ENCODE results near the gene CNTN4.
"Not testable (repeated sequence)": the region's sequence is repeated elsewhere in the genome, so short reads cannot be mapped to it uniquely, and the experiment has no call there.

The CNTN4 gene

DNA sequence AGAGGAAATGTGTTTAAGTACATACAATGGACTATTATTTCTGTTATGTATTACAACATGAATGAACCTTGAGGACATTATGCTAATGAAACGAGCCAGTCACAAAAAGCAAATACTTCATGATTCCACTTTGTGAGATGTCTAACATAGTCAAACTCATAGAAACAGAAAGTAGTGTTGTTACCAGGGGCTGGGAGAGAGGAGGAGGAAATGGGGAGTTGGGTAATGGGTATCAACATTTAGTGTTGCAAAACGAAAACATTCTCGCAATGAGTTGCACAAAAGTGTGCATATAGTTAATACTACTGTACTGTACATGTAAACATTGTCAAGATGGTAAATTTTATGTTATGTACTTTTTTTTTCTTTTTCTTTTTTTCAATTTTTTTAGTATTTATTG, 817.2 kb downstream of the CNTN4 start:
- Histone ChIP-seq H3K36me3 (ENCODE audit: control insufficient read depth in 1 of 2, insufficient read depth in 2 of 2, low read length in 2 of 2) (no peaks in the 10 kb centered on the region), H3K4me3 (ENCODE audit: low read depth in 1 of 2, low read length in 2 of 2) (no peak overlapping the region), H3K9ac (ENCODE audit: low read depth in 1 of 2, low read length in 2 of 2) (no peak overlapping the region), H3K9me3 (ENCODE audit: control insufficient read depth in 1 of 2, low read length in 2 of 2) (no peaks in the 10 kb centered on the region), H3K27ac (ENCODE audit: low read depth, low read length) (no peak overlapping the region), H3K4me1 (ENCODE audit: control insufficient read depth in 1 of 2, insufficient read depth in 2 of 2, low read length in 2 of 2) (no peaks in the 10 kb centered on the region), H3K27me3 (ENCODE audit: control insufficient read depth in 1 of 2, insufficient read depth in 2 of 2, low read length in 2 of 2) (no peaks in the 10 kb centered on the region)

GRCh38 chr3:2916640-2917039, 818.0 kb downstream of the CNTN4 start:
- H3K4me1 ChIP-seq (ENCODE audit: control insufficient read depth in 1 of 2, insufficient read depth in 2 of 2, low read length in 2 of 2); H3K9me3 ChIP-seq (ENCODE audit: control insufficient read depth in 1 of 2, low read length in 2 of 2); H3K4me3 ChIP-seq (ENCODE audit: low read depth in 1 of 2, low read length in 2 of 2); H3K27me3 ChIP-seq (ENCODE audit: control insufficient read depth in 1 of 2, insufficient read depth in 2 of 2, low read length in 2 of 2); H3K27ac ChIP-seq (ENCODE audit: low read depth, low read length); H3K9ac ChIP-seq (ENCODE audit: low read depth in 1 of 2, low read length in 2 of 2); H3K36me3 ChIP-seq (ENCODE audit: control insufficient read depth in 1 of 2, insufficient read depth in 2 of 2, low read length in 2 of 2): not testable (repeated sequence)

GRCh38 chr3:2920103-2920502, 821.4 kb downstream of the CNTN4 start:
- no peaks in the 10 kb centered on the region for H3K36me3 ChIP-seq (ENCODE audit: control insufficient read depth in 1 of 2, insufficient read depth in 2 of 2, low read length in 2 of 2)
- no peaks in the 10 kb centered on the region for H3K27me3 ChIP-seq (ENCODE audit: control insufficient read depth in 1 of 2, insufficient read depth in 2 of 2, low read length in 2 of 2)
- H3K4me3 ChIP-seq (ENCODE audit: low read depth in 1 of 2, low read length in 2 of 2), result no peak overlapping the region
- H3K27ac ChIP-seq (ENCODE audit: low read depth, low read length), result no peak overlapping the region
- H3K9me3 ChIP-seq (ENCODE audit: control insufficient read depth in 1 of 2, low read length in 2 of 2), result no peaks in the 10 kb centered on the region
- H3K9ac ChIP-seq (ENCODE audit: low read depth in 1 of 2, low read length in 2 of 2), result no peak overlapping the region
- no peaks in the 10 kb centered on the region for H3K4me1 ChIP-seq (ENCODE audit: control insufficient read depth in 1 of 2, insufficient read depth in 2 of 2, low read length in 2 of 2)

DNA sequence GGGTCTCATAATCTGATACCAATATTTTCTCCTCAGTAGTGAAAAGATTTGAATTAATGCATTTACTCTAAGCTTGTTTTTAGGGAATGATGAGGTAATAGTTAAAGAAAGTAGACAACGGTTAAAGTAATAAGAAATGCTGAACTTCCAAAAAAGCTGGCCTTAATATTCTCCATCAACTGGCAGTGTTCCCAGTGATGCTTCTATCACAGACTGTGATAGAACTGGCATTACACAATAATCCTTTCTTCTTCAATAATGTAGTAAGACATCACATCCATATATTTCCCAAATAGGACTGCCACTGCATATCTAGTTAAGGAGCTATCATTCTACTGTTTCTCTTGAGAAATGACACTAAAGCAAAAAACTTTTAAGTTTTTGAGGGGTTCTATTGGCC, 822.8 kb downstream of the CNTN4 start:
- no peak overlapping the region for H3K9ac ChIP-seq (ENCODE audit: low read depth in 1 of 2, low read length in 2 of 2)
- H3K27ac ChIP-seq (ENCODE audit: low read depth, low read length), result no peak overlapping the region
- no peaks in the 10 kb centered on the region for H3K9me3 ChIP-seq (ENCODE audit: control insufficient read depth in 1 of 2, low read length in 2 of 2)
- no peaks in the 10 kb centered on the region for H3K27me3 ChIP-seq (ENCODE audit: control insufficient read depth in 1 of 2, insufficient read depth in 2 of 2, low read length in 2 of 2)
- no peaks in the 10 kb centered on the region for H3K4me1 ChIP-seq (ENCODE audit: control insufficient read depth in 1 of 2, insufficient read depth in 2 of 2, low read length in 2 of 2)
- H3K4me3 ChIP-seq (ENCODE audit: low read depth in 1 of 2, low read length in 2 of 2), result no peak overlapping the region
- no peaks in the 10 kb centered on the region for H3K36me3 ChIP-seq (ENCODE audit: control insufficient read depth in 1 of 2, insufficient read depth in 2 of 2, low read length in 2 of 2)

DNA sequence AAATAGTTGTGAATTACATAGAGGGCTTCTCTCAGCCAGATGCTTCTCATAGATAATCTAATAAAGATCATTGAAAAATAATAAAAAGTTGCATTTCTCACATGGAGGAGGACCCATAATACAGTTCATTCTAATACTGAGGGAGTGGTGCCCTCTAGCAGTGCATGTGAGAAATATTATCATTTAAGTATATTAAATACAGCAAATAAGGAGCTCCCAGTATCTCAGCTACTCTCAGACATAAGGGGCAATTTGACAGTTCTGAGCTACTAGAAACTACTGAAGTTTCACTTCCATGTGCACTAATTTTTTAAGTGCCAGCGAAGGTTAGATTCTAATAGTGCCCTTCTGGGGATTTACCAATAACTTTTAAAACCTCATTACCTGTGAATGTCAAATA, 823.2 kb downstream of the CNTN4 start:
- H3K9ac ChIP-seq (ENCODE audit: low read depth in 1 of 2, low read length in 2 of 2), result no peak overlapping the region
- no peaks in the 10 kb centered on the region for H3K9me3 ChIP-seq (ENCODE audit: control insufficient read depth in 1 of 2, low read length in 2 of 2)
- H3K4me3 ChIP-seq (ENCODE audit: low read depth in 1 of 2, low read length in 2 of 2), result no peak overlapping the region
- no peak overlapping the region for H3K27ac ChIP-seq (ENCODE audit: low read depth, low read length)
- no peaks in the 10 kb centered on the region for H3K27me3 ChIP-seq (ENCODE audit: control insufficient read depth in 1 of 2, insufficient read depth in 2 of 2, low read length in 2 of 2)
- H3K36me3 ChIP-seq (ENCODE audit: control insufficient read depth in 1 of 2, insufficient read depth in 2 of 2, low read length in 2 of 2), result no peaks in the 10 kb centered on the region
- no peaks in the 10 kb centered on the region for H3K4me1 ChIP-seq (ENCODE audit: control insufficient read depth in 1 of 2, insufficient read depth in 2 of 2, low read length in 2 of 2)

DNA sequence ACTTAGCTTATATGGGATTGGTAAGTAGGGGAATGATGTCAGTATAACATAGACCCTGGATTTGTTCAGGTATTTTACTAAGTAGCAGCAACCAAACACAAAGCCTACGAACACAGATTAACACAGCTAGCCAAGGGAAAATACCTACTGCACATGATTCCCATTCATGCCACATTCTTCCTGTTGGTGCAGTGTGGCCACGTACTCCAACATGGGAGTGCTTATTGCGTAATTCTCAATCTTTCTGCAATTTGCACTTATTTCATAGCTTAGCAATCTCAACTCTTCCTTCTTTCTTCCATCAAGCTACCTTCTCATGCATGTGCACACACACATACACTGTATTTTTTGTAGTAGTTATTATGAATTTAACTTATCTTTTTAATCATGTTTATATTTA, 824.7 kb downstream of the CNTN4 start:
- H3K9ac ChIP-seq (ENCODE audit: low read depth in 1 of 2, low read length in 2 of 2), result no peak overlapping the region
- H3K4me3 ChIP-seq (ENCODE audit: low read depth in 1 of 2, low read length in 2 of 2), result no peak overlapping the region
- H3K27me3 ChIP-seq (ENCODE audit: control insufficient read depth in 1 of 2, insufficient read depth in 2 of 2, low read length in 2 of 2), result no peaks in the 10 kb centered on the region
- no peak overlapping the region for H3K27ac ChIP-seq (ENCODE audit: low read depth, low read length)
- no peaks in the 10 kb centered on the region for H3K9me3 ChIP-seq (ENCODE audit: control insufficient read depth in 1 of 2, low read length in 2 of 2)
- H3K36me3 ChIP-seq (ENCODE audit: control insufficient read depth in 1 of 2, insufficient read depth in 2 of 2, low read length in 2 of 2), result no peaks in the 10 kb centered on the region
- no peaks in the 10 kb centered on the region for H3K4me1 ChIP-seq (ENCODE audit: control insufficient read depth in 1 of 2, insufficient read depth in 2 of 2, low read length in 2 of 2)

- no peaks in the 10 kb centered on the region for H3K36me3 ChIP-seq (ENCODE audit: control insufficient read depth in 1 of 2, insufficient read depth in 2 of 2, low read length in 2 of 2)
- no peak overlapping the region for H3K27ac ChIP-seq (ENCODE audit: low read depth, low read length)
- H3K4me3 ChIP-seq (ENCODE audit: low read depth in 1 of 2, low read length in 2 of 2), result no peak overlapping the region
- peaks cover 0 to 3% of the 10 kb centered on the region in 2 donors for H3K4me1 ChIP-seq (ENCODE audit: control insufficient read depth in 1 of 2, insufficient read depth in 2 of 2, low read length in 2 of 2)
- H3K9ac ChIP-seq (ENCODE audit: low read depth in 1 of 2, low read length in 2 of 2), result no peak overlapping the region
- H3K9me3 ChIP-seq (ENCODE audit: control insufficient read depth in 1 of 2, low read length in 2 of 2), result no peaks in the 10 kb centered on the region
- H3K27me3 ChIP-seq (ENCODE audit: control insufficient read depth in 1 of 2, insufficient read depth in 2 of 2, low read length in 2 of 2), result no peaks in the 10 kb centered on the region
These were observed 828.6 kb downstream of the CNTN4 start for GRCh38 chr3:2927259-2927658.

- Histone ChIP-seq H3K36me3 (ENCODE audit: control insufficient read depth in 1 of 2, insufficient read depth in 2 of 2, low read length in 2 of 2) (no peaks in the 10 kb centered on the region), H3K27ac (ENCODE audit: low read depth, low read length) (no peak overlapping the region), H3K27me3 (ENCODE audit: control insufficient read depth in 1 of 2, insufficient read depth in 2 of 2, low read length in 2 of 2) (no peaks in the 10 kb centered on the region), H3K9me3 (ENCODE audit: control insufficient read depth in 1 of 2, low read length in 2 of 2) (no peaks in the 10 kb centered on the region), H3K9ac (ENCODE audit: low read depth in 1 of 2, low read length in 2 of 2) (no peak overlapping the region), H3K4me1 (ENCODE audit: control insufficient read depth in 1 of 2, insufficient read depth in 2 of 2, low read length in 2 of 2) (peaks cover 0 to 3% of the 10 kb centered on the region in 2 donors), H3K4me3 (ENCODE audit: low read depth in 1 of 2, low read length in 2 of 2) (no peak overlapping the region)
These were observed 830.9 kb downstream of the CNTN4 start for GRCh38 chr3:2929574-2929973.

GRCh38 chr3:2931265-2931664, 832.6 kb downstream of the CNTN4 start:
- H3K27ac ChIP-seq (ENCODE audit: low read depth, low read length), result no peak overlapping the region
- no peak overlapping the region for H3K9ac ChIP-seq (ENCODE audit: low read depth in 1 of 2, low read length in 2 of 2)
- peaks cover 0 to 3% of the 10 kb centered on the region in 2 donors for H3K4me1 ChIP-seq (ENCODE audit: control insufficient read depth in 1 of 2, insufficient read depth in 2 of 2, low read length in 2 of 2)
- H3K36me3 ChIP-seq (ENCODE audit: control insufficient read depth in 1 of 2, insufficient read depth in 2 of 2, low read length in 2 of 2), result no peaks in the 10 kb centered on the region
- no peaks in the 10 kb centered on the region for H3K9me3 ChIP-seq (ENCODE audit: control insufficient read depth in 1 of 2, low read length in 2 of 2)
- no peaks in the 10 kb centered on the region for H3K27me3 ChIP-seq (ENCODE audit: control insufficient read depth in 1 of 2, insufficient read depth in 2 of 2, low read length in 2 of 2)
- H3K4me3 ChIP-seq (ENCODE audit: low read depth in 1 of 2, low read length in 2 of 2), result no peak overlapping the region

GRCh38 chr3:2934541-2934940, 835.9 kb downstream of the CNTN4 start:
- H3K4me1 ChIP-seq (ENCODE audit: control insufficient read depth in 1 of 2, insufficient read depth in 2 of 2, low read length in 2 of 2), result peaks cover 0 to 3% of the 10 kb centered on the region in 2 donors
- H3K36me3 ChIP-seq (ENCODE audit: control insufficient read depth in 1 of 2, insufficient read depth in 2 of 2, low read length in 2 of 2), result no peaks in the 10 kb centered on the region
- no peak overlapping the region for H3K9ac ChIP-seq (ENCODE audit: low read depth in 1 of 2, low read length in 2 of 2)
- no peaks in the 10 kb centered on the region for H3K27me3 ChIP-seq (ENCODE audit: control insufficient read depth in 1 of 2, insufficient read depth in 2 of 2, low read length in 2 of 2)
- no peaks in the 10 kb centered on the region for H3K9me3 ChIP-seq (ENCODE audit: control insufficient read depth in 1 of 2, low read length in 2 of 2)
- no peak overlapping the region for H3K4me3 ChIP-seq (ENCODE audit: low read depth in 1 of 2, low read length in 2 of 2)
- H3K27ac ChIP-seq (ENCODE audit: low read depth, low read length), result no peak overlapping the region

DNA sequence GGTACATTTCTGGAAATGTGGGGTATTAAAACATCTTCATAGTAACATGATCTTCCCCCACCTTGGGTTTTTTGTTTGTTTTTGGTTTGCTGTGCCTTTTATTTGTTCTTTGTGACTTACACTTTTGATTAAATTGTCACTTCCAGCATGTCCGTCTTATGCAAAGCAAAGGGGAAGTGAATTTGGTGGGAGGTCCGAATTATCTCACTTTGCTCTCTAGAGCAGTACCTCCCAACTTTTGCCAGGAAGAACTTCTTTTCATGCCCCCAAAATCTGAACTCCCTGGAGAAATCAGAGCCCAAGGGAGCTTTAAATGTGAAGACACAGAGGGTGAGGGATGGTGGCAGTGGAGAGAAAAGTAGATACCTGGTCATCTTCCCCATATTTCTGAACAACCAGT, 838.4 kb downstream of the CNTN4 start:
- H3K36me3 ChIP-seq (ENCODE audit: control insufficient read depth in 1 of 2, insufficient read depth in 2 of 2, low read length in 2 of 2), result no peaks in the 10 kb centered on the region

More for the DNA sequence above, 838.4 kb downstream of the CNTN4 start:
- Histone ChIP-seq H3K4me1 (ENCODE audit: control insufficient read depth in 1 of 2, insufficient read depth in 2 of 2, low read length in 2 of 2) (no peaks in the 10 kb centered on the region), H3K27ac (ENCODE audit: low read depth, low read length) (no peak overlapping the region), H3K4me3 (ENCODE audit: low read depth in 1 of 2, low read length in 2 of 2) (no peak overlapping the region), H3K9ac (ENCODE audit: low read depth in 1 of 2, low read length in 2 of 2) (no peak overlapping the region), H3K9me3 (ENCODE audit: control insufficient read depth in 1 of 2, low read length in 2 of 2) (no peaks in the 10 kb centered on the region), H3K27me3 (ENCODE audit: control insufficient read depth in 1 of 2, insufficient read depth in 2 of 2, low read length in 2 of 2) (no peaks in the 10 kb centered on the region)
